ACC112 (cell line): ENCODE measurements around the gene FSTL4.
"Not testable (repeated sequence)": the region's sequence is repeated elsewhere in the genome, so short reads cannot be mapped to it uniquely, and the experiment has no call there.

ENCODE experiments used
- H2AFZ ChIP-seq: fragments of 200-600 bp; sonication (generic); one replicate; pipeline ENCODE4 v1.6.0; 2017; ENCODE audit warnings: antibody characterized with exemption, low read length; ENCODE audit not compliant: unreplicated experiment
- H3K27ac ChIP-seq: fragments of 200-600 bp; sonication (generic); 2 replicates; pipeline ENCODE4 v1.5.1; 2014; ENCODE audit warnings: low read depth, mild to moderate bottlenecking, antibody characterized with exemption, low read length, moderate library complexity
- H3K27me3 ChIP-seq: fragments of 200-600 bp; sonication (generic); 2 replicates; pipeline ENCODE4 v1.6.1; 2014; ENCODE audit warnings: mild to moderate bottlenecking, antibody characterized with exemption, low read length, moderate library complexity, mixed read lengths; ENCODE audit not compliant: insufficient read depth
- H3K36me3 ChIP-seq: fragments of 200-600 bp; sonication (generic); 2 replicates; pipeline ENCODE4 v1.6.1; 2016; ENCODE audit warnings: mild to moderate bottlenecking, antibody characterized with exemption, low read length, moderate library complexity, mixed read lengths; ENCODE audit not compliant: insufficient read depth
- H3K4me1 ChIP-seq: fragments of 200-600 bp; sonication (generic); one replicate; pipeline ENCODE4 v1.6.1; 2016; ENCODE audit warnings: low read length, mixed read lengths; ENCODE audit not compliant: insufficient read depth, unreplicated experiment, control insufficient read depth
- H3K4me3 ChIP-seq: fragments of 200-600 bp; sonication (generic); 2 replicates; pipeline ENCODE4 v1.5.1; 2014; ENCODE audit warnings: mild to moderate bottlenecking, low read depth, low read length
- H3K79me2 ChIP-seq: fragments of 200-600 bp; sonication (generic); one replicate; pipeline ENCODE4 v1.6.0; 2016; ENCODE audit warnings: low read length; ENCODE audit not compliant: control insufficient read depth, unreplicated experiment, insufficient read depth

FSTL4 gene

GRCh38 chr5:133554279-133554678 is 58.1 kb downstream of the FSTL4 start:
- H3K4me1 ChIP-seq = no peaks in the 10 kb centered on the region
- no peak overlapping the region for H3K4me3 ChIP-seq
- H3K27me3 ChIP-seq = peaks cover 88% of the 10 kb centered on the region
- no peak overlapping the region for H3K27ac ChIP-seq
- H3K36me3 ChIP-seq = no peaks in the 10 kb centered on the region
- H2AFZ ChIP-seq = no peak overlapping the region
- H3K79me2 ChIP-seq = no peaks in the 10 kb centered on the region

GRCh38 chr5:133552925-133553525 is 59.3 kb downstream of the FSTL4 start:
- Histone ChIP-seq H3K36me3 (no peaks in the 10 kb centered on the region), H3K79me2 (no peaks in the 10 kb centered on the region), H2AFZ (no peak overlapping the region), H3K4me1 (no peaks in the 10 kb centered on the region), H3K27ac (no peak overlapping the region), H3K27me3 (peaks cover 83% of the 10 kb centered on the region), H3K4me3 (no peak overlapping the region)

DNA sequence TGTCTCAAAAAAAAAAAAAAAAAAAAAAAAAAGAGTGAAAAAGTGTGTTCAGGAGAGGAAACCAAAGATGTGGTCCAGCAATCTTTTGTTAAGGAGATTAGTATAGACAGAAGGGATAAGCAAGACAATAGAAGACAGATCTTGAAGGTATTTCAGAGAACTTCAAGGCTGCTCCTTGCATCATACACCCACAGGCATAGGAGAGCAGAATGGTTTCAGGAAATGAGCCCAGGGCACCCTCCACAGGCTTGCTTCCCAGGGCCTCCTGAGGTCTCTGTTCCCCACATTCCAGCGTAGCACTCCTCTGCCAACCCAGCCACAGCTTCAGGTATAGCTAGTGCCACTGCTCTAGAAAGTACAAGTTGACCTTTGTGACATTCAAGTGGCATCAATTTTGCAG is 65.8 kb downstream of the FSTL4 start:
- Histone ChIP-seq H3K27ac (no peak overlapping the region), H3K4me3 (no peak overlapping the region), H3K4me1 (no peaks in the 10 kb centered on the region), H3K79me2 (no peaks in the 10 kb centered on the region), H3K27me3 (peaks cover 44% of the 10 kb centered on the region), H2AFZ (no peak overlapping the region), H3K36me3 (no peaks in the 10 kb centered on the region)

DNA sequence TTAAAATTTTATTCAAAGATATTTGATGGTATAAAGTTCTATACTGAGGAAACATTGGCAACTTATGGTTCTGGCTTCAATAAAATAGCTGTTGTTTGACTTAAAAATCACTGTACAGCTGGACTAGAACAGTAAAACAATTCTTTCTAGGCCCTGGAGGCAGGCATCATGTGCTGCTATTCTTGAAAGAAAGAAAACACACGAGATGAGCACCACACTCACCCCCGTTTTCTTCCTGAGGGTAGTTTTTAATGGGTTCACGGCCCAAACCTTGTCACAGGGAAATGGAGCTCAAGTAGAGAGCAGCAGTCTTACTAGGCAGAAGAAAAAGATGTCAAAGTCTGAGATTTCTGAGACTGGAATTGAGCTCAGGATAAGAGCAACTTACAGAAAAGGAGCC is 68.0 kb downstream of the FSTL4 start:
- Histone ChIP-seq H2AFZ (no peak overlapping the region), H3K4me1 (no peaks in the 10 kb centered on the region), H3K27me3 (peaks cover 33% of the 10 kb centered on the region), H3K4me3 (no peak overlapping the region), H3K27ac (no peak overlapping the region), H3K36me3 (no peaks in the 10 kb centered on the region), H3K79me2 (no peaks in the 10 kb centered on the region)

DNA sequence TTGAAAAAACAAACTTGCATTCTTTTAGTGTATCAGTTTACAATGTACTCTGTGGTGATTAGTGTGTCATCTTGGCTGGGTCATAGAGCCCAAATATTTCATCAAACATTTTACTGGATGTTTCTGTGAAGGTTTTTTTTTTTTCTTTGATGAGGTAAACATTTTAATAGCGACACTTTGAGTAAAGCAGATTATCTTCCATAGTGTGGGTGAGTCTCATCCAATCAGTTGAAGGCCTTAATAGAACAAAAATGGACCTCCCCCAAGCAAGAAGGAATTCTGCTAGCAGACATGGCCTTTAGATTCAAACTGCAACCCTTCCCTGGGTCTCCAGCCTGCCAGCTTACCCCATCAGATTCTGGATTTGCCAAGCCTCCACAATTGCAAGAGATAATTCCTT is 72.5 kb downstream of the FSTL4 start:
- Histone ChIP-seq H3K4me3 (no peak overlapping the region), H3K27ac (no peak overlapping the region), H3K4me1 (no peaks in the 10 kb centered on the region), H2AFZ (no peak overlapping the region), H3K79me2 (no peaks in the 10 kb centered on the region), H3K27me3 (peaks cover 62% of the 10 kb centered on the region), H3K36me3 (no peaks in the 10 kb centered on the region)

DNA sequence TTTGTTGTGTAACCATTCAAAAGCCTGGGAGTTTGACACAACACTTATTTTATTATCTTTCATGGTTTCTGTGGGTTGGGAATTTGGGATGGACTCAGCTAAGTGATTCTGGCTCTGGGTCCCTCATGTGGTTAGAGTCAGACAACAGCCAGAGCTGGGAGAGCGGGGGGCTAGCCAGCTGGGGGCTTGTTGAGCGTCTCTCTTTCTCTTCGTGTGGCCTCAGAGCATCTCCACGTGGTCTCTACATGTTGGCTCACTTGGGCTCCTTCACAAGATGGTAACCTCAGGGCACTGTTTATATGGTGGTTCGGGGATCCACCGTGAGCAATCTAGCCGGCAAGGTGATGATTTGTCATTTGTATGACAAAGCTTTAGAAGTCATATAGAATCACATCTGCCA is 73.6 kb downstream of the FSTL4 start:
- no peaks in the 10 kb centered on the region for H3K79me2 ChIP-seq
- H3K36me3 ChIP-seq = no peaks in the 10 kb centered on the region
- H2AFZ ChIP-seq = no peak overlapping the region
- peaks cover 59% of the 10 kb centered on the region for H3K27me3 ChIP-seq
- no peak overlapping the region for H3K4me3 ChIP-seq
- H3K27ac ChIP-seq = no peak overlapping the region
- no peaks in the 10 kb centered on the region for H3K4me1 ChIP-seq

DNA sequence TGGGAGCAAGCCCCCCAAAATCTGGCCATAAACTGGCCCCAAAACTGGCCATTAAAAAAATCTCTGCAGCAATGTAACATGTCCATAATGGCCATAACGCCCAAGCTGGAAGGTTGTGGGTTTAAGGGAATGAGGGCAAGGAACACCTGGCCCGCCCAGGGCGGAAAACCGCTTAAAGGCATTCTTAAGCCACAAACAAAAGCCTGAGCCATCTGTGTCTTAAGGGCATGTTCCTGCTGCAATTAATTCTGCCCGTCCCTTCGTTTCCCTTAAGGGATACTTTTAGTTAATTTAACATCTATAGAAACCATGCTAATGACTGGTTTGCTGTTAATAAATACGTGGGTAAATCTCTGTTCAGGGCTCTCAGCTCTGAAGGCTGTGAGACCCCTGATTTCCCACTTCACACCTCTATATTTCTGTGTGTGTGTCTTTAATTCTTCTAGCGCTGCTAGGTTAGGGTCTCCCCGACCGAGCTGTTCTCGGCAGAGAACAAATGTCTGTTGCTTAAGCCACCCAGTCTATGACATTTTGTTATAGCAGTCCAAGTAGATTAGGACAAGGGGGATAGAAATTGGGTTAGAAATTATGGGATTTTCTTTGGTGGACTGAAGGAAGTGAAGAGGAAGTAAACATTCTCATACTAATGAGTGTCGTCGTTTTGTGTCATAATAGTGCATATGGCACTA is 77.0 kb downstream of the FSTL4 start:
- H3K27me3 ChIP-seq = peaks cover 40% of the 10 kb centered on the region
- H3K36me3 ChIP-seq, H3K4me3 ChIP-seq, H3K79me2 ChIP-seq, H3K27ac ChIP-seq, H3K4me1 ChIP-seq, H2AFZ ChIP-seq: not testable (repeated sequence)

DNA sequence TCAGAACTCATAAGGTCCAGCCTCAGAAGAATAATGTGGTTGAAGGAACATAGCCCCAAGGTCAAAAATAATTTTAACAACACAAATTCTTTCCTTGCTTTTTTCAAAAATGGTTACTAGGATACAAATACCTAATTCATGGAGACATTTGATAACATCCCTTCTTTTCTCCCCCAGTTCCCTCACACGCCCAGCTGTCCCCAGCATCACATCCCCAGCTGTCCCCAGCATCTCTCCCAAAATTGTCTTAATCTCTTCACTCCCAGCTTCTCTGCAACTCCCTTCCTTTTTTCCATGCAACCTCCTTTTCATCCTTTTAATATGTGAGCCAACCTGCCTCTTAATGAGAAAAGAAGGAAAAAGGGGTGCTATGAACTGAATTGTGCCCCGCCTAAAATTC is 77.8 kb downstream of the FSTL4 start:
- H2AFZ ChIP-seq = no peak overlapping the region
- H3K27me3 ChIP-seq = peaks cover 40% of the 10 kb centered on the region
- H3K79me2 ChIP-seq = no peaks in the 10 kb centered on the region
- H3K4me1 ChIP-seq = no peaks in the 10 kb centered on the region
- H3K36me3 ChIP-seq = no peaks in the 10 kb centered on the region
- no peak overlapping the region for H3K27ac ChIP-seq
- no peak overlapping the region for H3K4me3 ChIP-seq

GRCh38 chr5:133533541-133533940 is 78.8 kb downstream of the FSTL4 start:
- H3K27ac ChIP-seq = no peak overlapping the region
- no peak overlapping the region for H2AFZ ChIP-seq
- no peak overlapping the region for H3K4me3 ChIP-seq
- H3K27me3 ChIP-seq = peaks cover 32% of the 10 kb centered on the region
- H3K4me1 ChIP-seq = no peaks in the 10 kb centered on the region
- no peaks in the 10 kb centered on the region for H3K36me3 ChIP-seq
- no peaks in the 10 kb centered on the region for H3K79me2 ChIP-seq

DNA sequence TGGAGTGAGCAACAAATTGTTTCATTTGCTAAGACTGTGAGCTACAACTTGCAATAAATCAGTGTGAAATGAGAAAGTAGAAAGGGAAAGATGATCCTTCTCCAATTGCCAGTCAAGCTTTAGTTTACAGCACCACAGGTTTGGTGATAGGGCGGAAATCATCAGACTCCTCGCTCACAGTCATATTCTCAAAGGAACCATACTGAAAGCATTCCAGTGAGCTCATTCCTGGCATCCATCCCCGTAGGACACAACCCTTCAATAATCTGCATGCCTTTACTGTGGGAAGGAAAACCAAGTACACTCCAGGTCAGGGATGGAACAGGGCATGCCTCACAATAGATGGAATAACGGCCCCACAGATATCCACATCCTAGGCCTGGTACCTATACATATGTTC is 80.7 kb downstream of the FSTL4 start:
- no peaks in the 10 kb centered on the region for H3K36me3 ChIP-seq
- no peak overlapping the region for H2AFZ ChIP-seq
- no peaks in the 10 kb centered on the region for H3K4me1 ChIP-seq
- no peak overlapping the region for H3K27ac ChIP-seq
- H3K79me2 ChIP-seq = no peaks in the 10 kb centered on the region
- peaks cover 18% of the 10 kb centered on the region for H3K27me3 ChIP-seq
- H3K4me3 ChIP-seq = no peak overlapping the region

DNA sequence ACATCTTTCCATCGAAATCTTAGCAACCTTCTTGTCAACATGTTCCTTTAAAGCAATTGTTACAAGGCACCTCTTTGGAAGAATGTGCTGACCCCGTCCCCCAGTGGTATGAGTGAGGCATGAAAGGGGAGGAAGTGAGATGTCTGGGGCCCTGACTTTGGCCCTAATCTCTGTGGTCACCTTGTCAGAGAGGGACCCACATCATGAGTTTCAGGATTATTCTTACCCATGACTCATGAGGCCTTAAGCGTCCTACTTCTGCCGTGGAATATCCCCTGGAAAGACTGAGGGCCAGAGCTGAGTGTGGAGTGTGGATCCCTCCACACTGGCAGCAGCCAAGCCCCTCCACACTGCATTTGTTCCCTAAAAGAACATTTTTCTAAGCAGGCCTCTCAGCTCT is 81.2 kb downstream of the FSTL4 start:
- H3K4me3 ChIP-seq = no peak overlapping the region
- H3K36me3 ChIP-seq = no peaks in the 10 kb centered on the region
- no peaks in the 10 kb centered on the region for H3K4me1 ChIP-seq
- no peaks in the 10 kb centered on the region for H3K79me2 ChIP-seq
- peaks cover 17% of the 10 kb centered on the region for H3K27me3 ChIP-seq
- H3K27ac ChIP-seq = no peak overlapping the region
- H2AFZ ChIP-seq = no peak overlapping the region
